CMK (cell line): ENCODE results near the gene RIPOR2.

Source experiments
- DNase-seq: peaks from one replicate; pipeline ENCODE4 v3.0.0-alpha.2; 2010; ENCODE audit warnings: low read depth

The RIPOR2 gene

GRCh38 chr6:24876499-24877465, 59.0 kb downstream of the RIPOR2 start:
- DNase-seq = no peak

- DNase-seq = no peak
These were observed 60.2 kb downstream of the RIPOR2 start for GRCh38 chr6:24875534-24875901.

- DNase-seq = no peak
These were observed 60.8 kb downstream of the RIPOR2 start for GRCh38 chr6:24874776-24875533.

GRCh38 chr6:24874128-24874527, 61.6 kb downstream of the RIPOR2 start:
- DNase-seq = no peak

GRCh38 chr6:24872779-24873178, 63.0 kb downstream of the RIPOR2 start:
- no peak for DNase-seq

GRCh38 chr6:24868765-24869164, 67.0 kb downstream of the RIPOR2 start:
- no peak for DNase-seq

GRCh38 chr6:24867104-24867703, 68.6 kb downstream of the RIPOR2 start:
- no peak for DNase-seq

GRCh38 chr6:24865161-24865560, 70.6 kb downstream of the RIPOR2 start:
- no peak for DNase-seq

GRCh38 chr6:24864343-24864742, 71.4 kb downstream of the RIPOR2 start:
- DNase-seq = no peak

- no peak for DNase-seq
These were observed 73.8 kb downstream of the RIPOR2 start for GRCh38 chr6:24861934-24862333.

- no peak for DNase-seq
These were observed 76.1 kb downstream of the RIPOR2 start for GRCh38 chr6:24859608-24860200.

- no peak for DNase-seq
These were observed 76.6 kb downstream of the RIPOR2 start for GRCh38 chr6:24859132-24859531.

- DNase-seq = no peak
These were observed 77.5 kb downstream of the RIPOR2 start for GRCh38 chr6:24858177-24858653.

GRCh38 chr6:24856901-24857670, 78.7 kb downstream of the RIPOR2 start:
- DNase-seq = no peak

- DNase-seq = no peak
These were observed 79.5 kb downstream of the RIPOR2 start for GRCh38 chr6:24856246-24856599.

GRCh38 chr6:24855395-24856245, 80.1 kb downstream of the RIPOR2 start:
- peak; percentile 47 for DNase-seq

GRCh38 chr6:24854077-24854666, 81.6 kb downstream of the RIPOR2 start:
- DNase-seq = no peak

GRCh38 chr6:24851086-24851485, 84.7 kb downstream of the RIPOR2 start:
- no peak for DNase-seq

- no peak for DNase-seq
These were observed 86.0 kb downstream of the RIPOR2 start for GRCh38 chr6:24849713-24850112.

GRCh38 chr6:24848461-24848860, 87.3 kb downstream of the RIPOR2 start:
- no peak for DNase-seq
